ENCODE results near the gene LAMC3.

GRCh38 chr9:130984521-130984920 is 24.5 kb upstream of the LAMC3 start:
- TF ChIP-seq CTCF (IDR thresholded peaks at IDR 0.05): no peak
- no peak for TF ChIP-seq POLR2A (IDR thresholded peaks at IDR 0.05)
